Left lung (tissue), 10 donors: Measurements from ENCODE around the gene MUC3A. TPM values are rescaled to one million over a fixed set of nuclear protein-coding genes. Genes with fewer than 3 reads are reported as not detected.

ENCODE experiments used
- ATAC-seq: fragments of 200-7000 bp; cut with Tn5 transposase; one replicate; pipeline ENCODE4 v1.9.1; 2020; ENCODE audit warnings: moderate library complexity
- DNase-seq, 4 donors: peaks; one replicate each; pipeline ENCODE4 v3.0.0-alpha.2; 2013 to 2020
- H3K27ac ChIP-seq, 2 donors: fragments of 200-600 bp; sonication (generic) in 1 of 2; one replicate each; pipeline versions ENCODE4 v1.5.0 to v1.8.0; 2020 to 2021
- H3K27me3 ChIP-seq, 2 donors: fragments of 200-600 bp; sonication (generic) in 1 of 2; one replicate each; pipeline versions ENCODE4 v1.5.0 to v1.8.0; 2020 to 2021
- H3K36me3 ChIP-seq, 2 donors: fragments of 200-600 bp; sonication (generic) in 1 of 2; one replicate each; pipeline versions ENCODE4 v1.5.0 to v1.8.0; 2020 to 2021
- H3K4me1 ChIP-seq, 2 donors: fragments of 200-600 bp; one replicate each; pipeline ENCODE4 v1.8.0; 2021
- H3K4me3 ChIP-seq, 2 donors: fragments of 200-600 bp; sonication (generic) in 1 of 2; one replicate each; pipeline versions ENCODE4 v1.5.0 to v1.8.0; 2020 to 2021; ENCODE audit warnings: mild to moderate bottlenecking in 1 of 2
- H3K9me3 ChIP-seq, 2 donors: fragments of 200-600 bp; sonication (generic) in 1 of 2; one replicate each; pipeline versions ENCODE4 v1.5.0 to v1.8.0; 2020 to 2021
- intact Hi-C, 2 donors: fragments of 100-400 bp; cut with DNase I; formaldehyde crosslinking; loops; one replicate each; pipeline versions ENCODE4 v1.11.2 to v1.14.2; 2022
- polyA plus RNA-seq, 6 donors: library from polyadenylated mRNA; unstranded; fragments of 120-200 nt; gene quantifications; one replicate each; pipeline ENCODE4 v1.2.1, GENCODE V29; 2013; ENCODE audit not compliant: insufficient read length in 6 of 6
- total RNA-seq, 2 donors: library from RNA; stranded (reverse); fragmentation: NEBNext Ultra II Directional; extraction: Animal tissue kit (Norgen Biotek cat#: 25700); gene quantifications; one replicate each; pipeline ENCODE4 v1.2.1, GENCODE V29; 2021
- TF ChIP-seq, protein P1 (sequence below), 2 donors: fragments of 200-600 bp; sonication (generic) in 1 of 2; IDR thresholded peaks; one replicate each; pipeline versions ENCODE4 v1.5.0 to v1.8.0; 2021; ENCODE audit warnings: antibody characterized with exemption in 2 of 2
- donor health status: DM: no; HTN: yes; CAD: no.
- donor health status: DM: no; HTN: no; CAD: no.

MUC3A gene
- total and polyA plus RNA-seq, 8 donors, result 0.37 to 3.6 (median 0.61) TPM

DNA sequence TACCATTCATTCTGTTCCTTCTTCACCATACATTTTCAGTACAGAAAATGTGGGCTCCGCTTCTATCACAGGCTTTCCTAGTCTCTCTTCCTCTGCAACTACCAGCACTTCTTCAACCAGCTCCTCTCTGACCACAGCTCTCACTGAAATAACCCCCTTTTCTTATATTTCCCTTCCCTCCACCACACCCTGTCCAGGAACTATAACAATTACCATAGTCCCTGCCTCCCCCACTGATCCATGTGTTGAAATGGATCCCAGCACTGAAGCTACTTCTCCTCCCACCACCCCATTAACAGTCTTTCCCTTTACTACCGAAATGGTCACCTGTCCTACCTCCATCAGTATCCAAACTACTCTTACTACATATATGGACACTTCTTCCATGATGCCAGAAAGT is 10.6 kb downstream of the MUC3A start:
- intact Hi-C loops, result no loop called here
- H3K36me3 ChIP-seq, result no peaks in the 10 kb centered on the region
- ATAC-seq (no peak), DNase-seq (no peak)
- peaks cover 13 to 41% of the 10 kb centered on the region in 2 donors for H3K27me3 ChIP-seq
- TF ChIP-seq, protein P1, sequence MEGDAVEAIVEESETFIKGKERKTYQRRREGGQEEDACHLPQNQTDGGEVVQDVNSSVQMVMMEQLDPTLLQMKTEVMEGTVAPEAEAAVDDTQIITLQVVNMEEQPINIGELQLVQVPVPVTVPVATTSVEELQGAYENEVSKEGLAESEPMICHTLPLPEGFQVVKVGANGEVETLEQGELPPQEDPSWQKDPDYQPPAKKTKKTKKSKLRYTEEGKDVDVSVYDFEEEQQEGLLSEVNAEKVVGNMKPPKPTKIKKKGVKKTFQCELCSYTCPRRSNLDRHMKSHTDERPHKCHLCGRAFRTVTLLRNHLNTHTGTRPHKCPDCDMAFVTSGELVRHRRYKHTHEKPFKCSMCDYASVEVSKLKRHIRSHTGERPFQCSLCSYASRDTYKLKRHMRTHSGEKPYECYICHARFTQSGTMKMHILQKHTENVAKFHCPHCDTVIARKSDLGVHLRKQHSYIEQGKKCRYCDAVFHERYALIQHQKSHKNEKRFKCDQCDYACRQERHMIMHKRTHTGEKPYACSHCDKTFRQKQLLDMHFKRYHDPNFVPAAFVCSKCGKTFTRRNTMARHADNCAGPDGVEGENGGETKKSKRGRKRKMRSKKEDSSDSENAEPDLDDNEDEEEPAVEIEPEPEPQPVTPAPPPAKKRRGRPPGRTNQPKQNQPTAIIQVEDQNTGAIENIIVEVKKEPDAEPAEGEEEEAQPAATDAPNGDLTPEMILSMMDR (IDR thresholded peaks at IDR 0.05), result no peak
- H3K4me3 ChIP-seq, result no peak overlapping the region
- H3K9me3 ChIP-seq, result no peaks in the 10 kb centered on the region
- H3K4me1 ChIP-seq, result no peaks in the 10 kb centered on the region
- H3K27ac ChIP-seq, result no peak overlapping the region

DNA sequence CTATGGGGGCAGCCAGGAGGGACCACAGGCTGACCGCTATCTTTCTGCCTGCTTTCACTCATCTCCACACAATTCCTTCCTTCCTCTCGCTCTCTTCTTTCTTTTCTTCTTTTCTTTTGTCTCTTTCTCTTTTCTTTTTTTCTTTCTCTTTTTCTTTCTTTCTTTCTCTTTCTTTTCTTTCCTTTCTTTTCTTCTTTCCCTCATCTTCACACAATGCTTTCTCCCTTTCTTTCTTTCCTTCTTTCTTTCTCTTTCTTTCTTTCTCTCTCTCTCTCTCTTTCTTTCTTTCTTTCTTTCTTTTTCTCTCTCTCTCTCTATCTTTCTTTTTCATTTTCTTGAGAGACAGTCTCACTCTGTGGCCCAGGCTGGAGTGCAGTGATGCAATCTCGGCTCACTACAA is 13.2 kb downstream of the MUC3A start:
- TF ChIP-seq, protein P1 (IDR thresholded peaks at IDR 0.05), result no peak
- no peaks in the 10 kb centered on the region for H3K36me3 ChIP-seq
- intact Hi-C loops, result no loop called here
- H3K4me1 ChIP-seq, result peaks cover 7 to 19% of the 10 kb centered on the region in 2 donors
- H3K4me3 ChIP-seq, result no peak overlapping the region
- H3K27me3 ChIP-seq, result peaks cover 40 to 68% of the 10 kb centered on the region in 2 donors
- ATAC-seq (no peak), DNase-seq (no peak)
- no peaks in the 10 kb centered on the region for H3K9me3 ChIP-seq
- no peak overlapping the region for H3K27ac ChIP-seq

DNA sequence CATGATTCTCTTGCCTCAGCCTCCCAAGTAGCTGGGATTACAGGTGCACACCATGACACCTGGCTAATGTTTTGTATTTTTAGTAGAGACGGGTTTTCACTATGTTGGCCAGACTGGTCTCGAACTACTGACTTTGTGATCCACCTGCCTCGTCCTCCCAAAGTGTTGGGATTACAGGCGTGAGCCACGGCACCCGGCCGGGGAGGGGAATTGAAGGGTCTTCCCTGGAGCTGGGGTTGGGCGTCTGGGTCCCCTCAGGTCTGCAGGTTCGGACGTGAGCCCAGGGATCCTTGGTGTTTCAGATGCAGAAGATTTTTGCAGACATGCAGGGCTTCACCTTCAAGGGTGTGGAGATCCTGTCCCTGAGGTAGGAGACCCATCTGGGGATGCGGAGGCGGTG is 14.1 kb downstream of the MUC3A start:
- DNase-seq (no peak), ATAC-seq (no peak)
- Histone ChIP-seq H3K27ac (no peak overlapping the region), H3K4me3 (no peak overlapping the region), H3K4me1 (peaks cover 7 to 19% of the 10 kb centered on the region in 2 donors), H3K9me3 (no peaks in the 10 kb centered on the region), H3K27me3 (peaks cover 41 to 74% of the 10 kb centered on the region in 2 donors), H3K36me3 (no peaks in the 10 kb centered on the region)
- TF ChIP-seq, protein P1 (IDR thresholded peaks at IDR 0.05), result no peak
- intact Hi-C loops, result no loop called here

DNA sequence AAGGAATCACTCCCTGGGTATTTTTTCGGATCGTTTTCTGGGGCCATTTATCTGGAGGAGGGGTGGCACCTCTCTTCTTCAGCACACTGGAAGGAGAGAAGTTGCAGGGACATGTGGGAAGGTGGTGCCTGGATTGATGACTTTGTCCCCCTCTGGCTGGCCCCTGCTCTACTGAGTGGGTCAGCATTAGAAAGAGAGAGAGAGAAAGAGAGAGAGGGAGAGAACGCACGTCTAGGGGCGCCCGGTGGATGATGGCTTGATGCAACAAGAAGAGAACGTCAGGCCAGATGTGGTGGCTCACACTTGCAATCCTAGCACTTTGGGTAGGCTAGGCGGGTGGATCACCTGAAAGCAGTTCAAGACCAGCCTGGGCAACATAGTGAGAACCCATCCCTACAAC is 14.5 kb downstream of the MUC3A start:
- Histone ChIP-seq H3K27ac (no peak overlapping the region), H3K4me1 (peaks cover 7 to 19% of the 10 kb centered on the region in 2 donors), H3K36me3 (no peaks in the 10 kb centered on the region), H3K9me3 (no peaks in the 10 kb centered on the region), H3K27me3 (peaks cover 41 to 79% of the 10 kb centered on the region in 2 donors), H3K4me3 (no peak overlapping the region)
- intact Hi-C loops, result no loop called here
- DNase-seq (no peak), ATAC-seq (no peak)
- TF ChIP-seq, protein P1 (IDR thresholded peaks at IDR 0.05), result no peak

DNA sequence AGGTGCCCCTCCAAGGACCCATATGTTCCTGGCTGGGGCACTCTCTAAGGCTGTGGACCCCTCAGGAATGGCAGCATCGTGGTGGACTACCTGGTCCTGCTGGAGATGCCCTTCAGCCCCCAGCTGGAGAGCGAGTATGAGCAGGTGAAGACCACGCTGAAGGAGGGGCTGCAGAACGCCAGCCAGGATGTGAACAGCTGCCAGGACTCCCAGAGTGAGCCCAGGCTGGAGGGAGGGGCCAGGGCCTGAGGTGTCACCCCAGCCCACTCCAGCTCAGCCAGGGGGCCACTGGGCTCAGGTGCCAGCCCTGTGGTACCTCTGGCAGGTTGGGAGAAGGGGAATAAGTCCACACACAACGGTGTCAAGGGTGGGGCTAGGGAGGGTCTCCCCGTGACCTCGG is 15.3 kb downstream of the MUC3A start:
- intact Hi-C loops, result no loop called here
- DNase-seq (no peak), ATAC-seq (no peak)
- Histone ChIP-seq H3K4me3 (no peak overlapping the region), H3K27ac (no peak overlapping the region), H3K4me1 (peaks cover 7 to 19% of the 10 kb centered on the region in 2 donors), H3K36me3 (no peaks in the 10 kb centered on the region), H3K9me3 (no peaks in the 10 kb centered on the region), H3K27me3 (peaks cover 41 to 87% of the 10 kb centered on the region in 2 donors)
- TF ChIP-seq, protein P1 (IDR thresholded peaks at IDR 0.05), result no peak
